HFFc6 (cell line): ENCODE data around the gene GRAP2. TPM values are rescaled to one million over a fixed set of nuclear protein-coding genes. Genes with fewer than 3 reads are reported as not detected.

Experiments used
- DNase-seq: peaks from one replicate; pipeline ENCODE4 v3.0.0-alpha.2; 2018
- H3K27ac Mint-ChIP-seq: 2 replicates; pipeline ENCODE4 v1.8.0; 2020; ENCODE audit warnings: mild to moderate bottlenecking, mixed read lengths
- H3K27me3 Mint-ChIP-seq: 2 replicates; pipeline ENCODE4 v1.8.0; 2021; ENCODE audit warnings: mild to moderate bottlenecking, moderate library complexity, mixed read lengths; ENCODE audit not compliant: insufficient read depth
- H3K36me3 Mint-ChIP-seq: 2 replicates; pipeline ENCODE4 v1.8.0; 2021; ENCODE audit warnings: low read depth, mixed read lengths
- H3K4me1 Mint-ChIP-seq: 2 replicates; pipeline ENCODE4 v1.8.0; 2020; ENCODE audit warnings: low read depth, mixed read lengths
- H3K4me3 Mint-ChIP-seq: 2 replicates; pipeline ENCODE4 v1.8.0; 2020; ENCODE audit warnings: mild to moderate bottlenecking, moderate library complexity, mixed read lengths
- H3K9me3 Mint-ChIP-seq: 2 replicates; pipeline ENCODE4 v1.8.0; 2020; ENCODE audit warnings: mild to moderate bottlenecking, mixed read lengths
- total RNA-seq, 6 experiments: library from RNA; stranded (reverse); fragmentation: NEBNext Ultra II Directional; extraction: Animal tissue kit (Norgen Biotek cat#: 25700); gene quantifications; 2 replicates in 1 of 6; 3 replicates in 5 of 6; pipeline ENCODE4 v1.2.3, GENCODE V29; 2021
- TF ChIP-seq, protein P1 (sequence below): fragments of 200-600 bp; sonication (generic); IDR thresholded peaks from 2 replicates; pipeline ENCODE4 v1.5.0; 2021; ENCODE audit warnings: antibody characterized with exemption, mild to moderate bottlenecking

GRAP2 gene
- total RNA-seq, 6 experiments from 2014 or later: not detected

DNA sequence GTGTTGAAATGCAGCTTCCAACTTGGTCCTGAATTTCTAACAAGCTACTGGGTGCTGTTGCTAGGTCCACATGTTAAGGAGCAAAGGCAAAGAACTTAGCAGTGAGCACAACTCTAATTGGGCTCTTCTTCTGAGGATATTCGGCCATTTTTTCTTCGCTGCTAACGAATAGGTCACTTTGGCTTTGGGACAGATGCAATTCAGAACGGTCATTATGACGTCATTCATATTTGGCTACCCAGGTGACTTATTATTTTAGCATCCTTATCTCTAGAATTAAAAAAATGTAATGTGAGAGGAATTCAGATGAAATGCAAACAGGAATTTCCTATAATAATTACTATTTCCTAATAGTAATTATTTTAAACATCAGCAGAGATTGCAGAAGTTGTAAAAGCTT, 73.2 kb downstream of the GRAP2 start:
- Mint-ChIP-seq H3K4me3 (no peak overlapping the region), H3K27me3 (peaks cover 45% of the 10 kb centered on the region), H3K4me1 (peaks cover under 1% of the 10 kb centered on the region; the same call in 1 of the 2 replicates), H3K27ac (no peak overlapping the region), H3K36me3 (no peaks in the 10 kb centered on the region), H3K9me3 (no peaks in the 10 kb centered on the region)
- no peak for DNase-seq
- TF ChIP-seq, protein P1, sequence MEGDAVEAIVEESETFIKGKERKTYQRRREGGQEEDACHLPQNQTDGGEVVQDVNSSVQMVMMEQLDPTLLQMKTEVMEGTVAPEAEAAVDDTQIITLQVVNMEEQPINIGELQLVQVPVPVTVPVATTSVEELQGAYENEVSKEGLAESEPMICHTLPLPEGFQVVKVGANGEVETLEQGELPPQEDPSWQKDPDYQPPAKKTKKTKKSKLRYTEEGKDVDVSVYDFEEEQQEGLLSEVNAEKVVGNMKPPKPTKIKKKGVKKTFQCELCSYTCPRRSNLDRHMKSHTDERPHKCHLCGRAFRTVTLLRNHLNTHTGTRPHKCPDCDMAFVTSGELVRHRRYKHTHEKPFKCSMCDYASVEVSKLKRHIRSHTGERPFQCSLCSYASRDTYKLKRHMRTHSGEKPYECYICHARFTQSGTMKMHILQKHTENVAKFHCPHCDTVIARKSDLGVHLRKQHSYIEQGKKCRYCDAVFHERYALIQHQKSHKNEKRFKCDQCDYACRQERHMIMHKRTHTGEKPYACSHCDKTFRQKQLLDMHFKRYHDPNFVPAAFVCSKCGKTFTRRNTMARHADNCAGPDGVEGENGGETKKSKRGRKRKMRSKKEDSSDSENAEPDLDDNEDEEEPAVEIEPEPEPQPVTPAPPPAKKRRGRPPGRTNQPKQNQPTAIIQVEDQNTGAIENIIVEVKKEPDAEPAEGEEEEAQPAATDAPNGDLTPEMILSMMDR: no peak

DNA sequence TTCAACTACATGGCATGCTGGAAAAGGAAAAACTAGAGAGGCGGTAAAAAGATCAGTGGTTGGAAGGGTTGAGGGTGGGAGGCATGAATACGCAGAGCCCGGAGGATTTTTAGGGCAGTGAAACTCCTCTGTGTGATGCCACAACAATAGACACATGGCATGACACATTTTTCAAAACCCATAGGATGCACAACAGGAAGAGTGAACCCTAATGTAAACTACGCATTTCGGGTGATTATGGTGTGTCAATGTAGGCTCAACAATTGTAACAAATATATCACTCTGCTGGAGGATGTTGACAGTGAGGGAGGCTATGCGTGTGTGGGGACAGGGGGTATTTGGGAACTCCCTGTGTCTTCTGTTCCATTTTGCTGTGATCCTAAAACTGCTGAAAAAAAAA, 78.2 kb downstream of the GRAP2 start:
- H3K27me3 Mint-ChIP-seq: peaks cover 30% of the 10 kb centered on the region
- TF ChIP-seq, protein P1: no peak
- H3K9me3 Mint-ChIP-seq: no peaks in the 10 kb centered on the region
- H3K36me3 Mint-ChIP-seq: no peaks in the 10 kb centered on the region
- H3K27ac Mint-ChIP-seq: no peak overlapping the region
- no peak for DNase-seq
- no peak overlapping the region for H3K4me3 Mint-ChIP-seq
- H3K4me1 Mint-ChIP-seq: peaks cover 3% of the 10 kb centered on the region; the same call in 1 of the 2 replicates

DNA sequence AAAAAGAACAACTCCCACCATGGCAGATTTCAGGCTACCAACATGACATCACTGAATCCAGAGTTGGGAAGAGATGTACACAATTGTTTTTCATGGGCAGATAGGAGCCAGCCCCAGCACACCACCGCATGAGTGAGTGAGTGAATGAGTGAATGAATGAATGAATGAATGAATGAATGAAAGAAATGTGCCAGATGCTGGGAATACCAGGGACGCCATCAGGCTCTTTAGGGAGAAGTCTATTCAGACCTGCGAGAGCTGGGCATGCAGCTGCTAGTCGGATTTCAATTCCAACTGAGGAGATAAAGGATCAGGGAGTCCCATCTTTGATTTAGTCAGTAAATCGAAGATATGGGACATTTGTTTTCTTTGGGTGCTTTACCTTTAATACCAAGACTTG, 78.6 kb downstream of the GRAP2 start:
- Mint-ChIP-seq H3K27me3 (peaks cover 34% of the 10 kb centered on the region), H3K4me3 (no peak overlapping the region), H3K4me1 (peaks cover 6% of the 10 kb centered on the region; the same call in 1 of the 2 replicates), H3K36me3 (no peaks in the 10 kb centered on the region), H3K27ac (no peak overlapping the region), H3K9me3 (no peaks in the 10 kb centered on the region)
- TF ChIP-seq, protein P1: no peak
- DNase-seq: no peak

DNA sequence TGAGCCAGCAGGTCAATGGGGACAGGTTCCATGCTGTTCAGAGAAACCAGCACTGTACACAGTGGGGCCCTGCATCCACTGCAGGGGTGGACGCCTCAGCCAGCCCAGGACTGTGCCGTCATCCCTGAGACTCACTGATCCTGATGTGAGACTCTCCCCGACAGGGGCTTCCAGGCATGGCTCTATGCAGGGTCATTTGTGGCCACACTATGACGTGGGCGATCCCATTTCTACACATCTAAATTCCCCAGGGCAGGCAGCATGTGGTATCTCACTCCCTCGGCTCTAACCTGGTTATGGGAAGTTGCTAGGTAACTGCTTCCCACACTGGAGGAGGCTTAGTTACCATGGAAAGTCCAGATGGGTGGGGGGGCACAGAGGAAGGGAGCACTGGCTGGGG, 79.7 kb downstream of the GRAP2 start:
- H3K4me1 Mint-ChIP-seq: peaks cover 6% of the 10 kb centered on the region; the same call in 1 of the 2 replicates
- DNase-seq: no peak
- no peaks in the 10 kb centered on the region for H3K36me3 Mint-ChIP-seq
- TF ChIP-seq, protein P1: no peak
- H3K27ac Mint-ChIP-seq: no peak overlapping the region
- no peak overlapping the region for H3K4me3 Mint-ChIP-seq
- peaks cover 33% of the 10 kb centered on the region for H3K27me3 Mint-ChIP-seq
- no peaks in the 10 kb centered on the region for H3K9me3 Mint-ChIP-seq

DNA sequence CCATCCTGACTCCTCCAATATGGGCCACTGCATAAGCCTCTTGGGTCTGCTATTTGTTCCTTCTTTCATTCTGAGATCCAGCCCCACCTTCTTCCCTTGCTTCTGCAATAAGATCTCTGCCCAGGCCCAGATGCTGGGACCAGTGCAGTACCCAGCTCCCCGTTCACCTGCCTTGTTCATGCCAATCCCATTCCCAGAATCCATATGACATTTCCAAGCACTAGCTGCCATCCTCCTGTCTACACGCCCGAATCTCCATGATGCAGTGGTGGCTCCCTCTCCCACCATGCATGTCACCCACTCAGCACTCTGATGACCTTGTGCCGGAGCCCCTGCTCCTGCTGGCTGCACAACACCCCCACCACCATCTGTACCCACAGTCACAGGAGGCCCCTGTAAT, 82.5 kb downstream of the GRAP2 start:
- H3K27me3 Mint-ChIP-seq: peaks cover 27% of the 10 kb centered on the region
- no peaks in the 10 kb centered on the region for H3K9me3 Mint-ChIP-seq
- TF ChIP-seq, protein P1: no peak
- no peaks in the 10 kb centered on the region for H3K36me3 Mint-ChIP-seq
- H3K4me3 Mint-ChIP-seq: no peak overlapping the region
- no peak for DNase-seq
- no peak overlapping the region for H3K27ac Mint-ChIP-seq
- peaks cover 6% of the 10 kb centered on the region; the same call in 1 of the 2 replicates for H3K4me1 Mint-ChIP-seq

DNA sequence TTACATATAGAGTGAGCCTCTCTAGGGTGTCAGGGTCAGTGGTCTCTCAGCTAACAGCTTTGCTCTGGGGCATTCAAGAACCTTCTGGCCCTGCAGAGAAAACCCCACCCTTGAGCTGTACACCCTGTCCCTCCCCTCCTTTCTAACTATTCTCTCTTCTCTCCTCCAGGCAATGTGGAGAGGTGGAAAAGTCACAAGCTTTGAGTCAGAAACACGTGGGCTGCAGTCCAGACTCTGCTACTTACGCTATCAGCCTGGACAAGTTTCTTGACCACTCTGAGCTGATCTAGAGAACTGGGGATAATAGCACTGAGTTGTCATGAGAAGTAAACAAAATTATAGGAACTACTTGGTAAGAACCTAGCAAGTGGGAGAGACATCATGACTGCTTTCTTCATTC, 83.1 kb downstream of the GRAP2 start:
- TF ChIP-seq, protein P1: no peak
- H3K4me1 Mint-ChIP-seq: peaks cover 6% of the 10 kb centered on the region; the same call in 1 of the 2 replicates
- DNase-seq: peak; percentile 18

More for the DNA sequence above, 83.1 kb downstream of the GRAP2 start:
- Mint-ChIP-seq H3K36me3 (no peaks in the 10 kb centered on the region), H3K9me3 (no peaks in the 10 kb centered on the region), H3K27me3 (peaks cover 31% of the 10 kb centered on the region), H3K27ac (no peak overlapping the region), H3K4me3 (no peak overlapping the region)
